ENCODE data around the gene TMEM53. TPM values are rescaled to one million over a fixed set of nuclear protein-coding genes. Genes with fewer than 3 reads are reported as not detected.

TMEM53 gene
- total and polyA plus RNA-seq, 9 donors: 4.1 to 17.9 (median 11.4) TPM

GRCh38 chr1:44678626-44679025 lies 4.3 kb upstream of the TMEM53 start:
- Histone ChIP-seq H3K9me3 (no peaks in the 10 kb centered on the region), H3K36me3 (no peaks in the 10 kb centered on the region), H3K4me1 (ENCODE audit: insufficient read depth) (peaks cover 7% of the 10 kb centered on the region), H3K4me3 (no peak overlapping the region), H3K27me3 (no peaks in the 10 kb centered on the region), H3K27ac (no peak overlapping the region)
- WGBS, 3 donors: 71 to 82% (median 76%) methylated on average over 4 of the region's 4 CpGs
- intact Hi-C loops (cut with DNase I): no loop called here
- no peak for TF ChIP-seq POLR2A (IDR thresholded peaks at IDR 0.05)
- TF ChIP-seq EP300 (IDR thresholded peaks at IDR 0.05): no peak
- no peak for TF ChIP-seq CTCF (IDR thresholded peaks at IDR 0.05)
- no peak for DNase-seq

- no peak overlapping the region for H3K4me3 ChIP-seq
- peaks cover 11% of the 10 kb centered on the region for H3K4me1 ChIP-seq (ENCODE audit: insufficient read depth)
- no peak for DNase-seq
- no peaks in the 10 kb centered on the region for H3K27me3 ChIP-seq
- no peaks in the 10 kb centered on the region for H3K9me3 ChIP-seq
- 93 to 95% (median 93%) methylated on average over 2 of the region's 2 CpGs for WGBS, 3 donors
- TF ChIP-seq EP300 (IDR thresholded peaks at IDR 0.05): no peak
- no peak for TF ChIP-seq CTCF (IDR thresholded peaks at IDR 0.05)
- no peak for TF ChIP-seq POLR2A (IDR thresholded peaks at IDR 0.05)
- H3K27ac ChIP-seq: no peak overlapping the region
- H3K36me3 ChIP-seq: no peaks in the 10 kb centered on the region
- intact Hi-C loops (cut with DNase I): no loop called here
Measured at GRCh38 chr1:44678120-44678519, 3.8 kb upstream of the TMEM53 start.

GRCh38 chr1:44677201-44677766 lies 3.0 kb upstream of the TMEM53 start:
- Histone ChIP-seq H3K4me3 (no peak overlapping the region), H3K36me3 (no peaks in the 10 kb centered on the region), H3K27ac (no peak overlapping the region), H3K27me3 (no peaks in the 10 kb centered on the region), H3K9me3 (no peaks in the 10 kb centered on the region), H3K4me1 (ENCODE audit: insufficient read depth) (peaks cover 15% of the 10 kb centered on the region)
- DNase-seq: peak in 1 of 5 donors; percentile 12
- intact Hi-C loops (cut with DNase I): no loop called here
- WGBS, 3 donors: 71 to 76% (median 73%) methylated on average over 6 of the region's 6 CpGs
- TF ChIP-seq POLR2A (IDR thresholded peaks at IDR 0.05) (no peak), CTCF (IDR thresholded peaks at IDR 0.05) (no peak), EP300 (IDR thresholded peaks at IDR 0.05) (no peak)

- H3K9me3 ChIP-seq: no peaks in the 10 kb centered on the region
- no peak for DNase-seq
- no peak overlapping the region for H3K4me3 ChIP-seq
- H3K27me3 ChIP-seq: no peaks in the 10 kb centered on the region
- no peak overlapping the region for H3K27ac ChIP-seq
- no peaks in the 10 kb centered on the region for H3K36me3 ChIP-seq
- intact Hi-C loops (cut with DNase I): no loop called here
- 82 to 87% (median 86%) methylated on average over 5 of the region's 5 CpGs for WGBS, 3 donors
- peaks cover 15% of the 10 kb centered on the region for H3K4me1 ChIP-seq (ENCODE audit: insufficient read depth)
- no peak for TF ChIP-seq POLR2A (IDR thresholded peaks at IDR 0.05)
- TF ChIP-seq EP300 (IDR thresholded peaks at IDR 0.05): no peak
- TF ChIP-seq CTCF (IDR thresholded peaks at IDR 0.05): no peak
Measured at GRCh38 chr1:44676484-44677200, 2.4 kb upstream of the TMEM53 start.

All from ovary (tissue), 9 donors.